HG03520 (cell line): ENCODE data around the gene ERH.

Source experiments
- ATAC-seq: cut with Tn5 transposase; IDR thresholded peaks from one replicate; pipeline ENCODE4 v1.9.1; 2021; ENCODE audit warnings: mild to moderate bottlenecking, moderate library complexity; ENCODE audit not compliant: unreplicated experiment

ERH gene

GRCh38 chr14:69331206-69331605 is 66.9 kb downstream of the ERH start:
- ATAC-seq, result no peak
